GM19328 (cell line): ENCODE data around the gene RHOB.

Source experiments
- ATAC-seq: cut with Tn5 transposase; IDR thresholded peaks from one replicate; pipeline ENCODE4 v1.9.1; 2021; ENCODE audit warnings: mild to moderate bottlenecking, moderate library complexity; ENCODE audit not compliant: unreplicated experiment

Gene RHOB

GRCh38 chr2:20436716-20437470 is 10.0 kb upstream of the RHOB start:
- no peak for ATAC-seq

- no peak for ATAC-seq
Measured at GRCh38 chr2:20438334-20439192, 8.3 kb upstream of the RHOB start.

DNA sequence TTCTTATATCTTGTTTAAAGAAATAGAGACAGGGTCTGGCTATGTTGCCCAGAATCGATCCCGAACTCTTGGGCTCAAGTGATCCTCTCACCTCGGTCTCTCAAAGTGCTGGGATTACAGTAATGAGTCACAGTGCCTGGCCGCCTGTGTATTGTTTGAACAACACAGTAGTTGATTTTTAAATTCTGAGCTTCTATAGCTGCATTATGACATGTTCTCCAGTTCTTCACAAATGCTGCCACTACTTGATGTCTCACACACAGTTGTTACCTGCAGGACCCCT is 7.7 kb upstream of the RHOB start:
- ATAC-seq, result no peak

DNA sequence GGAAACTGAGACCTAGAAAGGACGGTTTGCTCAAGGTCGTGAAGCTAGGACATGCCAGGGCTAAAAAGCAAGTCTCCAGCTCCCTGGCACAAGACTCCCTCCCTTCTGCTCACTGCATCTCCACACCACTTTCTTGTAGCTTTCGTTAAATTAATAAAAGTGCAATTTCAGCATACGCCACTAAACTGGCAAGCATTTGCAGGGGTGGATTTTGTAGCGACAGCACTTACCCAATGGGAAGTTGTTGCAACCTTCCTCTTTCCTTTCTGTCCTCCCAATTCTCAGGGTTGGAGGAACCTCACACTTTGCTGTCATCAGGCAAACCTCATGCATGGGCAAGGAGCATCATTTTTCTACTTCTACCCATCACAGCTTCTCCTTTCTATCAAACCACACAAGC is 7.4 kb upstream of the RHOB start:
- ATAC-seq, result no peak

DNA sequence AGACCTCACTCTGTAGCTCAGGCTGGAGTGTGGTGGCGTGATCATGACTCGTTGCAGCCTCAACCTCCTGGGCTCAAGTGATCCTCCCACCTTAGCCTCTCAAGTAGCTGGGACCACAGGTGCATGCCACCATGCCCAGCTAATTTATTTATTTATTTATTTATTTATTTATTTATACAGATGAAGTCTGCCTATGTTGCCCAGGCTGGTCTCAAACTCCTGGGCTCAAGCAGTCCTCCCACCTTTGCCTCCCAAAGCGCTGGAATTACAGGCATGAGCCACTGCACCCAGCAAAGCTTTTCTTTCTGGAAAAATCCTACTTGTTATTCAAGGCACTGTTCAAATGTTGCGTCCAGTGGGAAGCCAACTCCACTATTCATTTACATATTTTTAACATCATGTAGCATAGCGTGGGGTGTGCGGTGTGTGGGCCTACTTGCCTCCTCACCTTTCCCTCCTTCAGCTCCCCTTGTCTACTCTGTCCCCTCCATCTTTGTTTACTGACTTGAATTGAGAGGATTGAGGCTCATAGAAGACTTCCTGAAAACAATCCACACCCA is 6.8 kb upstream of the RHOB start:
- no peak for ATAC-seq

GRCh38 chr2:20443276-20443920 is 3.5 kb upstream of the RHOB start:
- no peak for ATAC-seq

DNA sequence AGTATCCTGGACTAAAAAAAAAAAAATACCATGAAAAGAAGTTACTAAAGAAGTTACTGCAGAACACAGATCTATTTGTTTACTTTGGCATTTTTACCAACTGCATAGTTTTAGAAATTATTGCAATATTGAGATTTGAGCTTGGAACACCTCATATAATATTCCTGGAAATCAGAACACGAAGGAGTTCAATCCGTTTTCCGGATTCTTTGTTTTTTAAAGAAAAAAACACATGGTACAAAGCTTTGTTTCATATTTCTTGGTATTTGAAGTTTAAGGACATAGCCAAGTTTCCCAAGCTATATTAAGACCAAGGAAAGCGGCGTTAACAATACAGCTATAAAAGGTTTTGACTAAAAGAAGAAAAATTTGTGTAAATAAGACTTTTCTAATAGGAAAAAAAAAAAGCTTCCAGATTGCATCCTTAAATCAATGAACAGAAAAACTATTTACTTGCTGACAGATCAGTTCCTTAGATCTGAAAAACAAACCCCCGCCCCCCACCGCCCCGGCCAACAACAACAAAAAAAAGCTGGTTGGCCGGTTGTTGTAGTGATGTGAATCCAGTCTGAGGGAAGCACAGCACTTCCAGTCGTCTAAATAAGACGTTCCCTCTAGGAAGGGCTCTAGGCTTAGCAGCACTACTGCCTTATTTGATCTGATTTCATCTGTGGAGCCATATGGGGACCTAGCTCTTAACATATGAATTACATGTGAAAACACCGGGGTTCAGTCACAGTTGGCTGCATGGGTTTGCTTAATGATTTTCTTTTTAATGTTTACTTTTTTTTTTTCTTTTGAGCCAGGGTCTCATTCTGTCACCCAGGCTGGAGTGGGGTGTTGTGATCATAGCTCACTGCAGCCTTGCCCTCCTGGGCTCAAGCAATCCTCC is 2.5 kb upstream of the RHOB start:
- ATAC-seq, result no peak

DNA sequence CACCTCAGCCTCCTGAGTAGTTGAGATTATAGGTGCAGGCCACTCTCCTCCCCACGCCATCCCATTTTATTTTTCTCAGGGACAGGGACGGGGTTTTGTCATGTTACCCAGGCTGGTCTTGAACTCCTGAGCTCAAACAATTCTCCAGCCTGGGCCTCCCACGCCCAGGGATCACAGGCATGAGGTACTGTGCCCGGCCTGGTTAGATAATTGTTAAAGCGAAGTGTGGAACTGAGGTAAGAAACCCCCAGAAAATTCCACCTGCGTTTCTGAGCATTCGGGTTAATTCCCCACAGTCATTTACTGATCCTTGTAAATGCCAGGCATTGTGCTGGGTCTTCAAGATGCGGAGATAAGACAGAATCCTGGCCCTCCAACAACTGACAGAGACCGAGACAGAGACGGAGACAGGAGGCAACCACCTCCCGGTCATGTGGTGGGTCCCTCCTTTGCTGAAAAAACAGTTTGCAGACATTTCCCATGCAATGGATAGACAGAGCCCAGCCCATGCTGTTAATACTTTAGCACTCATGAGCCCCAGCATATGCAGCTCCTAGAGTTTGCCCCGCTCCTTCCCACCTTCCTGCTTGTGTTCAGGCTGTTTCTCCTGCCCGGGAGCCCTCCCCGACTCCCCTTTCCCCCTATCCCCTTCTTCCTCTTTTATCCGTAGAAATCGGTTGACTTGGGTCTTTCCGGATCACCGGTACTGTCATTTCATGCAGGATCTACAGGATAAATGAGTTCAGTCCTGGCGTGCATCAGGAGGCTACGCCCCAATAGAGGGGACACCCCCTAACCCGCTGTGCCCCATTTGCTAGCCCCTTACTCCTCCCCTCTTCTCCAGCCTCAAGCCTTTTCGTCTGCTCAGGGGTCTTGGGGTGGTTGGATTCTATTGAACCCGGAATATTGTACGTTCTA is 1.6 kb upstream of the RHOB start:
- no peak for ATAC-seq

GRCh38 chr2:20446255-20446916 is 488 bp upstream of the RHOB start:
- ATAC-seq, result no peak

GRCh38 chr2:20447437-20448245 is 767 bp downstream of the RHOB start:
- no peak for ATAC-seq

DNA sequence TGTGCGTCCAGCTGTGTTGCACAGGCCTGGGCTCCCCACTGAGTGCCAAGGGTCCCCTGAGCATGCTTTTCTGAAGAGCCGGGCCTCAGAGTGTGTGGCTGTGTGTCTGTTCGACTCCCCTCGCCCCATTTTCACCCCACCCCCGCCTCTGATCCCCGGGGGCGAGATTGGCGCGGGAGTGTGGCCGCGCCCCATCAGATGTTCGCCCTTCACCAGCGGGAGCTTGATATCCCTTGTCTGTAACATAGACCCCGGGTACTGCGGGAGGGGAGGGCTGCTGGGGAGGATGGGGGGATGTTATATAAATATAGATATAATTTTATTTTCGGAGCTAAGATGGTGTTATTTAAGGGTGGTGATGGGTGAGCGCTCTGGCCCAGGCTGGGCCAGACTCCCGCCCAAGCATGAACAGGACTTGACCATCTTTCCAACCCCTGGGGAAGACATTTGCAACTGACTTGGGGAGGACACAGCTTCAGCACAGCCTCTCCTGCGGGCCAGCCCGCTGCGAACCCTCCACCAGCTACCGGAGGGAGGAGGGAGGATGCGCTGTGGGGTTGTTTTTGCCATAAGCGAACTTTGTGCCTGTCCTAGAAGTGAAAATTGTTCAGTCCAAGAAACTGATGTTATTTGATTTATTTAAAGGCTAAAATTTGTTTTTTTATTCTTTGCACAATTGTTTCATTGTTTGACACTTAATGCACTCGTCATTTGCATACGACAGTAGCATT is 1.5 kb downstream of the RHOB start:
- no peak for ATAC-seq

DNA sequence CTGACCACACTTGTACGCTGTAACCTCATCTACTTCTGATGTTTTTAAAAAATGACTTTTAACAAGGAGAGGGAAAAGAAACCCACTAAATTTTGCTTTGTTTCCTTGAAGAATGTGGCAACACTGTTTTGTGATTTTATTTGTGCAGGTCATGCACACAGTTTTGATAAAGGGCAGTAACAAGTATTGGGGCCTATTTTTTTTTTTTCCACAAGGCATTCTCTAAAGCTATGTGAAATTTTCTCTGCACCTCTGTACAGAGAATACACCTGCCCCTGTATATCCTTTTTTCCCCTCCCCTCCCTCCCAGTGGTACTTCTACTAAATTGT is 2.1 kb downstream of the RHOB start:
- ATAC-seq, result no peak

DNA sequence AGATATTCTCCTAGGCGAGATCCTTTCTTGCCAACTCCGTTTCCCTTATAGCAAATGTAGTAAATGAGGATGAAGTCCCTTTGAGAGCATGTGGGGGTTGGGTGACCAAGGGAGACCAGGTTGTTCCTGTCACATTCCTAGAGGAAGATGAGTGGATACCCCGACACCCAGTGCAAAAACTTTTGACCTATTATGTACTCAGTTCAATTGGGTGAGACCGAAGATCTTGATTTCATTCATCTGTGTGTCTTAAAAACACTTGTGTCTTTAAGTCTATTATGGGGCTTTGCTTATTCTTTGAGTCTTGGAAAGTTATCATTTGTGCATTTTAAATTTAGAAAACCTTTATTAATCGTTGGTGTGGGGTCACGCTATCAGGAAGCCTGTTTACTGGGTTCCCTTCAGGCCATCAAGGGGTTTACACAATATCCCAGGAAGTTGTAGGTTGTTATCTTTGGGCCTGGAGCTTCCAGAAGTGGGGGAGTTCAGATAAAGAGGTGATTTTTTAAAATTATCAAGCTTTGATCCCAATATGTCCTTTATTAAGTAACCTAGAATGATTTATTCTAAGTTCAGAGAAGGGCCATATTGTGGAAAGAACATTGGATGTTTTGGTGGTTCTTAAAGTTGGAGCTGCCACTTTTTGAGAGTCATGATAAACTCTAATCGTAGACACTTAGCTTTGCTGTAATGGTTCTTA is 2.8 kb downstream of the RHOB start:
- ATAC-seq, result no peak

- ATAC-seq, result no peak
Measured at GRCh38 chr2:20450201-20450999, 3.5 kb downstream of the RHOB start.

- ATAC-seq, result no peak
Measured at GRCh38 chr2:20451000-20451290, 4.1 kb downstream of the RHOB start.

- ATAC-seq, result no peak
Measured at GRCh38 chr2:20451341-20451740, 4.5 kb downstream of the RHOB start.
